Right hindlimb (tissue), 1 donor: ENCODE results near the gene TXNDC2.

Source experiments
- DNase-seq: peaks from one replicate; pipeline ENCODE4 v3.0.0-alpha.2; 2018

TXNDC2 gene

GRCh38 chr18:9914584-9915290 lies 29.0 kb downstream of the TXNDC2 start:
- DNase-seq, result peak; percentile 64

GRCh38 chr18:9915291-9916076 lies 29.7 kb downstream of the TXNDC2 start:
- DNase-seq, result no peak

- DNase-seq, result no peak
Observed at GRCh38 chr18:9916077-9916639, 30.4 kb downstream of the TXNDC2 start.

- no peak for DNase-seq
Observed at GRCh38 chr18:9916808-9917207, 31.0 kb downstream of the TXNDC2 start.

- no peak for DNase-seq
Observed at GRCh38 chr18:9918016-9918680, 32.4 kb downstream of the TXNDC2 start.

- no peak for DNase-seq
Observed at GRCh38 chr18:9919564-9920232, 33.9 kb downstream of the TXNDC2 start.

GRCh38 chr18:9922592-9923311 lies 37.0 kb downstream of the TXNDC2 start:
- DNase-seq, result no peak

GRCh38 chr18:9924371-9924943 lies 38.7 kb downstream of the TXNDC2 start:
- no peak for DNase-seq

GRCh38 chr18:9925369-9925768 lies 39.6 kb downstream of the TXNDC2 start:
- DNase-seq, result no peak

- no peak for DNase-seq
Observed at GRCh38 chr18:9925795-9926194, 40.0 kb downstream of the TXNDC2 start.

- no peak for DNase-seq
Observed at GRCh38 chr18:9926223-9926894, 40.6 kb downstream of the TXNDC2 start.

- DNase-seq, result no peak
Observed at GRCh38 chr18:9926977-9927376, 41.2 kb downstream of the TXNDC2 start.

- DNase-seq, result no peak
Observed at GRCh38 chr18:9927392-9928063, 41.8 kb downstream of the TXNDC2 start.

GRCh38 chr18:9928646-9929259 lies 43.0 kb downstream of the TXNDC2 start:
- no peak for DNase-seq

- no peak for DNase-seq
Observed at GRCh38 chr18:9930299-9930884, 44.6 kb downstream of the TXNDC2 start.

- DNase-seq, result no peak
Observed at GRCh38 chr18:9931146-9931545, 45.4 kb downstream of the TXNDC2 start.

GRCh38 chr18:9931678-9932077 lies 45.9 kb downstream of the TXNDC2 start:
- DNase-seq, result no peak

GRCh38 chr18:9933865-9934264 lies 48.1 kb downstream of the TXNDC2 start:
- no peak for DNase-seq

- no peak for DNase-seq
Observed at GRCh38 chr18:9934274-9934673, 48.5 kb downstream of the TXNDC2 start.
